Aorta (tissue), 5 donors: ENCODE data around the gene LRRC15. TPM values are rescaled to one million over a fixed set of nuclear protein-coding genes. Genes with fewer than 3 reads are reported as not detected.

Experiments
- ATAC-seq: fragments of 200-7000 bp; cut with Tn5 transposase; one replicate; pipeline ENCODE4 v1.9.1; 2022; ENCODE audit warnings: moderate library complexity; ENCODE audit not compliant: low FRiP score
- DNase-seq, 2 donors: peaks; one replicate each; pipeline ENCODE4 v3.0.0-alpha.2; 2020
- H3K27ac ChIP-seq, 2 donors: one replicate each; pipeline ENCODE4 v1.5.1; 2013; ENCODE audit warnings: low read length in 2 of 2, mild to moderate bottlenecking in 2 of 2, moderate library complexity in 2 of 2, control low read depth in 1 of 2, inconsistent platforms in 1 of 2, low read depth in 1 of 2
- H3K27me3 ChIP-seq, 2 donors: one replicate each; pipeline ENCODE4 v1.6.1; 2013; ENCODE audit warnings: control low read depth in 1 of 2, low read length in 1 of 2, mild to moderate bottlenecking in 1 of 2, moderate library complexity in 1 of 2; ENCODE audit not compliant: insufficient read depth in 2 of 2, control insufficient read depth in 1 of 2
- H3K36me3 ChIP-seq, 2 donors: one replicate each; pipeline ENCODE4 v1.6.1; 2013; ENCODE audit warnings: control low read depth in 1 of 2, low read length in 1 of 2, mild to moderate bottlenecking in 1 of 2; ENCODE audit not compliant: insufficient read depth in 2 of 2, control insufficient read depth in 1 of 2
- H3K4me1 ChIP-seq, 2 donors: one replicate each; pipeline ENCODE4 v1.6.1; 2013; ENCODE audit warnings: low read length in 2 of 2, control low read depth in 1 of 2, mild to moderate bottlenecking in 1 of 2, moderate library complexity in 1 of 2; ENCODE audit not compliant: insufficient read depth in 2 of 2, control insufficient read depth in 1 of 2
- H3K4me3 ChIP-seq, 2 donors: one replicate each; pipeline ENCODE4 v1.5.1; 2013; ENCODE audit warnings: low read length in 2 of 2, control low read depth in 1 of 2, mild to moderate bottlenecking in 1 of 2
- H3K9me3 ChIP-seq: one replicate; pipeline ENCODE4 v1.6.1; 2013; ENCODE audit warnings: mild to moderate bottlenecking, low read length; ENCODE audit not compliant: control insufficient read depth
- whole genome bisulfite sequencing, 2 donors: extraction: QIAGEN DNeasy Blood & Tissue Kit; methylation state at CpG; one replicate each; pipeline ENCODE4 v1.1.7; 2013; 5-methylcytosine and 5-hydroxymethylcytosine counted together
- intact Hi-C, 2 donors: fragments of 100-400 bp; cut with DNase I; formaldehyde crosslinking; loops; one replicate each; pipeline versions ENCODE4 v1.14.2 to v1.15.0; 2022
- polyA plus RNA-seq, 2 donors: library from polyadenylated mRNA; stranded (reverse); fragments of 200-250 nt; gene quantifications; one replicate each; pipeline ENCODE4 v1.2.3, GENCODE V29; 2013
- total RNA-seq, 2 donors: library from RNA; stranded (reverse); fragmentation: NEBNext Ultra II Directional; extraction: Animal tissue kit (Norgen Biotek cat#: 25700); gene quantifications; one replicate each; pipeline ENCODE4 v1.2.1, GENCODE V29; 2021
- donor health status: healthy with polysubstance abuse.
- donor health status: Bipolar disorder and iron deficiency.
- donor health status: DM: no; HTN: no; CAD: no.
- donor health status: DM: no; HTN: no; CAD: no.
- donor health status: DM: yes; HTN: yes; CAD: no.

Gene LRRC15
- total and polyA plus RNA-seq, 4 donors = 0.06 to 0.54 TPM; not detected in 2

DNA sequence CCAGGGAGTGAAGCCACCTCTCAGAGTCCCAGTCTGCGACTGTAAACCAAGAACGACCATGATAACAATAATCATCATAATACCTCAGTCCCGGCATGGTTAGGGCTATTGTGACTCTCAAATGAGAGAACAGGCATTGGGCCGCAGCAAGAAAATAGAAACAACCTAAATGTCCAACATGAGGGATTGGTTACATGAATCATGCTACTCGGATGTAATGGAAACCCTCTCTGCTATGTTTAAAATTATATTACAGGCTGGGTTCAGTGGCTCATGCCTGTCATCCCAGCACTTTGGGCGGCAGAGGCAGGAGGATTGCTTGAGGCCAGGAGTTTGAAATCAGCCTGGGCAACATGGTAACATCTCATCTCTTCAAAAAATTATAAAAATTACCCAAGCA, 21.2 kb downstream of the LRRC15 start:
- intact Hi-C loops = loop anchor here in 1 of 2 donors (10.0 kb wide), 1 partner anchor 564 kb away; no protein-coding TSS in a partner anchor
- no peak for DNase-seq

GRCh38 chr3:194346621-194347020, 22.9 kb downstream of the LRRC15 start:
- intact Hi-C loops = loop anchor here in 1 of 2 donors (10.0 kb wide), 1 partner anchor 562 kb away; no protein-coding TSS in a partner anchor
- no peak for DNase-seq
- no peaks in the 10 kb centered on the region for H3K4me1 ChIP-seq

More for the DNA sequence above, 21.2 kb downstream of the LRRC15 start:
- H3K36me3 ChIP-seq = no peaks in the 10 kb centered on the region
- H3K27ac ChIP-seq = no peak overlapping the region
- 69 to 75% methylated on average over 6 of the region's 6 CpGs for WGBS, 2 donors
- H3K4me1 ChIP-seq = no peaks in the 10 kb centered on the region
- no peaks in the 10 kb centered on the region for H3K9me3 ChIP-seq
- ATAC-seq = no peak
- no peaks in the 10 kb centered on the region for H3K27me3 ChIP-seq
- H3K4me3 ChIP-seq = no peak overlapping the region

GRCh38 chr3:194346035-194346434, 23.5 kb downstream of the LRRC15 start:
- Histone ChIP-seq H3K27me3 (no peaks in the 10 kb centered on the region), H3K36me3 (no peaks in the 10 kb centered on the region), H3K27ac (no peak overlapping the region), H3K9me3 (no peaks in the 10 kb centered on the region), H3K4me1 (no peaks in the 10 kb centered on the region), H3K4me3 (no peak overlapping the region)
- WGBS, 2 donors = 86 to 94% methylated on average over 9 of the region's 9 CpGs
- intact Hi-C loops = loop anchor here in 1 of 2 donors (10.0 kb wide), 1 partner anchor 561 kb away; no protein-coding TSS in a partner anchor
- ATAC-seq (peak; percentile 33), DNase-seq (no peak)

More at GRCh38 chr3:194346621-194347020, 22.9 kb downstream of the LRRC15 start:
- Histone ChIP-seq H3K36me3 (no peaks in the 10 kb centered on the region), H3K27me3 (no peaks in the 10 kb centered on the region), H3K27ac (no peak overlapping the region), H3K9me3 (no peaks in the 10 kb centered on the region), H3K4me3 (no peak overlapping the region)
- WGBS, 2 donors = 71 to 77% methylated on average over 5 of the region's 5 CpGs
- no peak for ATAC-seq

- intact Hi-C loops = loop anchor here in 1 of 2 donors (10.0 kb wide), 1 partner anchor 559 kb away; no protein-coding TSS in a partner anchor
- DNase-seq = peak; percentile 83 to 93
Measured at GRCh38 chr3:194344012-194344411, 25.5 kb downstream of the LRRC15 start.

GRCh38 chr3:194343561-194343893, 26.0 kb downstream of the LRRC15 start:
- ATAC-seq = no peak
- intact Hi-C loops = loop anchor here in 1 of 2 donors (10.0 kb wide), 1 partner anchor 559 kb away; no protein-coding TSS in a partner anchor
- no peaks in the 10 kb centered on the region for H3K36me3 ChIP-seq
- H3K4me1 ChIP-seq = no peaks in the 10 kb centered on the region
- H3K4me3 ChIP-seq = no peak overlapping the region
- DNase-seq = no peak
- H3K27ac ChIP-seq = no peak overlapping the region
- H3K27me3 ChIP-seq = no peaks in the 10 kb centered on the region
- no peaks in the 10 kb centered on the region for H3K9me3 ChIP-seq
- WGBS, 2 donors = 90 to 98% methylated on average over 2 of the region's 2 CpGs

More at GRCh38 chr3:194344012-194344411, 25.5 kb downstream of the LRRC15 start:
- no peak overlapping the region for H3K27ac ChIP-seq
- H3K9me3 ChIP-seq = no peaks in the 10 kb centered on the region
- peak; percentile 71 for ATAC-seq
- 35 to 36% methylated on average over 9 of the region's 9 CpGs for WGBS, 2 donors
- no peaks in the 10 kb centered on the region for H3K27me3 ChIP-seq
- H3K36me3 ChIP-seq = no peaks in the 10 kb centered on the region
- H3K4me1 ChIP-seq = no peaks in the 10 kb centered on the region
- H3K4me3 ChIP-seq = no peak overlapping the region

GRCh38 chr3:194342861-194343560, 26.5 kb downstream of the LRRC15 start:
- ATAC-seq (no peak), DNase-seq (no peak)
- Histone ChIP-seq H3K4me3 (no peak overlapping the region), H3K4me1 (no peaks in the 10 kb centered on the region), H3K9me3 (no peaks in the 10 kb centered on the region), H3K27ac (no peak overlapping the region), H3K27me3 (no peaks in the 10 kb centered on the region), H3K36me3 (no peaks in the 10 kb centered on the region)
- intact Hi-C loops = loop anchor here in 1 of 2 donors (10.0 kb wide), 1 partner anchor 558 kb away; no protein-coding TSS in a partner anchor
- WGBS, 2 donors = 86 to 92% methylated on average over 9 of the region's 9 CpGs

GRCh38 chr3:194340757-194341400, 28.7 kb downstream of the LRRC15 start:
- intact Hi-C loops = loop anchor here in 1 of 2 donors (10.0 kb wide), 1 partner anchor 556 kb away; no protein-coding TSS in a partner anchor
- no peaks in the 10 kb centered on the region for H3K9me3 ChIP-seq
- DNase-seq (no peak), ATAC-seq (no peak)
- no peaks in the 10 kb centered on the region for H3K4me1 ChIP-seq
- WGBS, 2 donors = 93 to 94% methylated on average over 24 of the region's 24 CpGs
- H3K27ac ChIP-seq = no peak overlapping the region
- no peaks in the 10 kb centered on the region for H3K27me3 ChIP-seq
- no peak overlapping the region for H3K4me3 ChIP-seq
- no peaks in the 10 kb centered on the region for H3K36me3 ChIP-seq

DNA sequence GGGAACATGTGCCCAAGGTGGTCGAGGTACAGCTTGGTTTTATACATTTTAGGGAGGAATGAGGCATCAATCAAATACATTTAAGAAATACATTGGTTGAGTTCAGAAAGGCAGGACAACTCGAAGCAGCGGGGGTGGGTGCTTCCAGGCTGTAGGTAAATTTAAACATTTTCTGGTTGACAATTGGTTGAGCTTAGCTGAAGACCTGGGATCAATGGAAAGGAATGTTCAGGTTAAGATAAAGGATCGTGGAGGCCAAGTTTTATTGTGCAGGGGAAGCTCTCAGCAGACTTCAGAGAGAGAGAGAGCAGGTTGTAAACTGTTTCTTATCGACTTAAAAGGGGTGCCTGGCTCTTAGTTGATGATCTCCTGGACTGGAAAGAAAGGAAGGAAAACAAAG, 29.7 kb downstream of the LRRC15 start:
- Histone ChIP-seq H3K27me3 (no peaks in the 10 kb centered on the region), H3K36me3 (no peaks in the 10 kb centered on the region), H3K9me3 (no peaks in the 10 kb centered on the region), H3K4me3 (no peak overlapping the region), H3K27ac (no peak overlapping the region), H3K4me1 (no peaks in the 10 kb centered on the region)
- intact Hi-C loops = loop anchor here in 1 of 2 donors (10.0 kb wide), 1 partner anchor 555 kb away; no protein-coding TSS in a partner anchor
- DNase-seq (no peak), ATAC-seq (no peak)
- 64 to 77% methylated on average over 5 of the region's 5 CpGs for WGBS, 2 donors
